Measurements from ENCODE around the gene GNB1. TPM values are rescaled to one million over a fixed set of nuclear protein-coding genes. Genes with fewer than 3 reads are reported as not detected.
A peak's percentile ranks its signal among the peaks of the same experiment; 100 is the strongest.
"Not testable (repeated sequence)": the region's sequence is repeated elsewhere in the genome, so short reads cannot be mapped to it uniquely, and the experiment has no call there.

GNB1 gene
- polyA plus RNA-seq, 2 donors, result 43.3 to 66.1 TPM

GRCh38 chr1:1755426-1755825 lies 135.5 kb downstream of the GNB1 start:
- 89 to 90% methylated on average over 19 of the region's 19 CpGs for WGBS, 2 donors
- Histone ChIP-seq H3K4me1 (ENCODE audit: control insufficient read depth in 2 of 2, insufficient read depth in 2 of 2, low read length in 1 of 2) (peaks cover 0 to 18% of the 10 kb centered on the region in 2 donors), H3K27ac (ENCODE audit: low read depth in 2 of 2, low read length in 1 of 2) (no peak overlapping the region), H3K36me3 (ENCODE audit: control insufficient read depth in 2 of 2, insufficient read depth in 2 of 2, low read length in 1 of 2) (peaks cover 10 to 58% of the 10 kb centered on the region in 2 donors), H3K9me3 (ENCODE audit: control insufficient read depth in 2 of 2, insufficient read depth in 1 of 2, low read depth in 1 of 2, low read length in 1 of 2) (no peaks in the 10 kb centered on the region), H3K27me3 (ENCODE audit: control insufficient read depth in 1 of 2, insufficient read depth in 2 of 2, low read length in 2 of 2) (no peaks in the 10 kb centered on the region), H3K4me3 (ENCODE audit: low read depth in 1 of 2, low read length in 2 of 2) (no peak overlapping the region)

GRCh38 chr1:1754051-1754815 lies 136.7 kb downstream of the GNB1 start:
- Histone ChIP-seq H3K9me3 (ENCODE audit: control insufficient read depth in 2 of 2, insufficient read depth in 1 of 2, low read depth in 1 of 2, low read length in 1 of 2) (no peaks in the 10 kb centered on the region), H3K4me3 (ENCODE audit: low read depth in 1 of 2, low read length in 2 of 2) (no peak overlapping the region), H3K27ac (ENCODE audit: low read depth in 2 of 2, low read length in 1 of 2) (no peak overlapping the region), H3K36me3 (ENCODE audit: control insufficient read depth in 2 of 2, insufficient read depth in 2 of 2, low read length in 1 of 2) (peaks cover 10 to 47% of the 10 kb centered on the region in 2 donors), H3K4me1 (ENCODE audit: control insufficient read depth in 2 of 2, insufficient read depth in 2 of 2, low read length in 1 of 2) (peaks cover 0 to 12% of the 10 kb centered on the region in 2 donors), H3K27me3 (ENCODE audit: control insufficient read depth in 1 of 2, insufficient read depth in 2 of 2, low read length in 2 of 2) (no peaks in the 10 kb centered on the region)
- 89 to 92% methylated on average over 42 to 49 of the region's 49 CpGs for WGBS, 2 donors

GRCh38 chr1:1753607-1754005 lies 137.3 kb downstream of the GNB1 start:
- Histone ChIP-seq H3K36me3 (ENCODE audit: control insufficient read depth in 2 of 2, insufficient read depth in 2 of 2, low read length in 1 of 2) (peaks cover 10 to 41% of the 10 kb centered on the region in 2 donors), H3K27ac (ENCODE audit: low read depth in 2 of 2, low read length in 1 of 2) (no peak overlapping the region), H3K27me3 (ENCODE audit: control insufficient read depth in 1 of 2, insufficient read depth in 2 of 2, low read length in 2 of 2) (no peaks in the 10 kb centered on the region), H3K9me3 (ENCODE audit: control insufficient read depth in 2 of 2, insufficient read depth in 1 of 2, low read depth in 1 of 2, low read length in 1 of 2) (no peaks in the 10 kb centered on the region), H3K4me1 (ENCODE audit: control insufficient read depth in 2 of 2, insufficient read depth in 2 of 2, low read length in 1 of 2) (peaks cover 0 to 6% of the 10 kb centered on the region in 2 donors), H3K4me3 (ENCODE audit: low read depth in 1 of 2, low read length in 2 of 2) (no peak overlapping the region)
- WGBS, 2 donors, result 88 to 90% methylated on average over 16 of the region's 16 CpGs

GRCh38 chr1:1752636-1753606 lies 138.0 kb downstream of the GNB1 start:
- Histone ChIP-seq H3K4me3 (ENCODE audit: low read depth in 1 of 2, low read length in 2 of 2) (no peak overlapping the region), H3K9me3 (ENCODE audit: control insufficient read depth in 2 of 2, insufficient read depth in 1 of 2, low read depth in 1 of 2, low read length in 1 of 2) (no peaks in the 10 kb centered on the region), H3K27ac (ENCODE audit: low read depth in 2 of 2, low read length in 1 of 2) (no peak overlapping the region), H3K36me3 (ENCODE audit: control insufficient read depth in 2 of 2, insufficient read depth in 2 of 2, low read length in 1 of 2) (peaks cover 10 to 38% of the 10 kb centered on the region in 2 donors), H3K27me3 (ENCODE audit: control insufficient read depth in 1 of 2, insufficient read depth in 2 of 2, low read length in 2 of 2) (no peaks in the 10 kb centered on the region), H3K4me1 (ENCODE audit: control insufficient read depth in 2 of 2, insufficient read depth in 2 of 2, low read length in 1 of 2) (peaks cover 0 to under 1% of the 10 kb centered on the region in 2 donors)
- 83 to 84% methylated on average over 36 to 37 of the region's 37 CpGs for WGBS, 2 donors

GRCh38 chr1:1752190-1752589 lies 138.7 kb downstream of the GNB1 start:
- H3K36me3 ChIP-seq (ENCODE audit: control insufficient read depth in 2 of 2, insufficient read depth in 2 of 2, low read length in 1 of 2), result peaks cover 10 to 38% of the 10 kb centered on the region in 2 donors
- no peaks in the 10 kb centered on the region for H3K9me3 ChIP-seq (ENCODE audit: control insufficient read depth in 2 of 2, insufficient read depth in 1 of 2, low read depth in 1 of 2, low read length in 1 of 2)
- H3K4me1 ChIP-seq (ENCODE audit: control insufficient read depth in 2 of 2, insufficient read depth in 2 of 2, low read length in 1 of 2), result no peaks in the 10 kb centered on the region
- no peaks in the 10 kb centered on the region for H3K27me3 ChIP-seq (ENCODE audit: control insufficient read depth in 1 of 2, insufficient read depth in 2 of 2, low read length in 2 of 2)
- no peak overlapping the region for H3K27ac ChIP-seq (ENCODE audit: low read depth in 2 of 2, low read length in 1 of 2)
- no peak overlapping the region for H3K4me3 ChIP-seq (ENCODE audit: low read depth in 1 of 2, low read length in 2 of 2)
- 90 to 92% methylated on average over 11 of the region's 11 CpGs for WGBS, 2 donors

- not testable (repeated sequence) for H3K27ac ChIP-seq (ENCODE audit: low read depth in 2 of 2, low read length in 1 of 2); H3K9me3 ChIP-seq (ENCODE audit: control insufficient read depth in 2 of 2, insufficient read depth in 1 of 2, low read depth in 1 of 2, low read length in 1 of 2); H3K4me3 ChIP-seq (ENCODE audit: low read depth in 1 of 2, low read length in 2 of 2); H3K27me3 ChIP-seq (ENCODE audit: control insufficient read depth in 1 of 2, insufficient read depth in 2 of 2, low read length in 2 of 2); H3K4me1 ChIP-seq (ENCODE audit: control insufficient read depth in 2 of 2, insufficient read depth in 2 of 2, low read length in 1 of 2)
- WGBS, 2 donors, result 86 to 88% methylated on average over 6 to 8 of the region's 9 CpGs
- peaks cover 7 to 21% of the 10 kb centered on the region in 2 donors for H3K36me3 ChIP-seq (ENCODE audit: control insufficient read depth in 2 of 2, insufficient read depth in 2 of 2, low read length in 1 of 2)
These were observed 140.9 kb downstream of the GNB1 start for GRCh38 chr1:1749941-1750340.

- H3K36me3 ChIP-seq (ENCODE audit: control insufficient read depth in 2 of 2, insufficient read depth in 2 of 2, low read length in 1 of 2), result peaks cover 4 to 13% of the 10 kb centered on the region in 2 donors
These were observed 142.1 kb downstream of the GNB1 start for GRCh38 chr1:1748686-1749321.

GRCh38 chr1:1746566-1746909 lies 144.3 kb downstream of the GNB1 start:
- Histone ChIP-seq H3K27ac (ENCODE audit: low read depth in 2 of 2, low read length in 1 of 2) (peak overlapping the region; percentile 84 to 91), H3K4me3 (ENCODE audit: low read depth in 1 of 2, low read length in 2 of 2) (peak overlapping the region; percentile 38 to 40)
- WGBS, 2 donors, result no CpG with 5 or more reads among the region's 35 CpGs
- H3K9me3 ChIP-seq (ENCODE audit: control insufficient read depth in 2 of 2, insufficient read depth in 1 of 2, low read depth in 1 of 2, low read length in 1 of 2); H3K36me3 ChIP-seq (ENCODE audit: control insufficient read depth in 2 of 2, insufficient read depth in 2 of 2, low read length in 1 of 2); H3K4me1 ChIP-seq (ENCODE audit: control insufficient read depth in 2 of 2, insufficient read depth in 2 of 2, low read length in 1 of 2); H3K27me3 ChIP-seq (ENCODE audit: control insufficient read depth in 1 of 2, insufficient read depth in 2 of 2, low read length in 2 of 2): not testable (repeated sequence)

More at GRCh38 chr1:1748686-1749321, 142.1 kb downstream of the GNB1 start:
- H3K27me3 ChIP-seq (ENCODE audit: control insufficient read depth in 1 of 2, insufficient read depth in 2 of 2, low read length in 2 of 2), result no peaks in the 10 kb centered on the region
- no peak overlapping the region for H3K4me3 ChIP-seq (ENCODE audit: low read depth in 1 of 2, low read length in 2 of 2)
- no peak overlapping the region for H3K27ac ChIP-seq (ENCODE audit: low read depth in 2 of 2, low read length in 1 of 2)
- H3K9me3 ChIP-seq (ENCODE audit: control insufficient read depth in 2 of 2, insufficient read depth in 1 of 2, low read depth in 1 of 2, low read length in 1 of 2), result no peaks in the 10 kb centered on the region
- H3K4me1 ChIP-seq (ENCODE audit: control insufficient read depth in 2 of 2, insufficient read depth in 2 of 2, low read length in 1 of 2), result no peaks in the 10 kb centered on the region
- 77 to 78% methylated on average over 18 of the region's 18 CpGs for WGBS, 2 donors
